Mucosa of gallbladder (tissue), 1 donor: ENCODE data around the gene CHCHD6. TPM values are rescaled to one million over a fixed set of nuclear protein-coding genes. Genes with fewer than 3 reads are reported as not detected.

Source experiments
- DNase-seq: peaks from one replicate; pipeline ENCODE4 v3.0.0-alpha.2; 2020; ENCODE audit warnings: low spot score
- total RNA-seq: library from RNA; stranded (reverse); gene quantifications from one replicate; pipeline ENCODE4 v1.2.1, GENCODE V29; 2021
- donor health status: DM: no; HTN: no; CAD: no.

The CHCHD6 gene
- total RNA-seq, 1 donor from 2014 or later: 12.3 TPM

- DNase-seq: no peak
Observed at GRCh38 chr3:126859415-126860246, 155.6 kb downstream of the CHCHD6 start.

DNA sequence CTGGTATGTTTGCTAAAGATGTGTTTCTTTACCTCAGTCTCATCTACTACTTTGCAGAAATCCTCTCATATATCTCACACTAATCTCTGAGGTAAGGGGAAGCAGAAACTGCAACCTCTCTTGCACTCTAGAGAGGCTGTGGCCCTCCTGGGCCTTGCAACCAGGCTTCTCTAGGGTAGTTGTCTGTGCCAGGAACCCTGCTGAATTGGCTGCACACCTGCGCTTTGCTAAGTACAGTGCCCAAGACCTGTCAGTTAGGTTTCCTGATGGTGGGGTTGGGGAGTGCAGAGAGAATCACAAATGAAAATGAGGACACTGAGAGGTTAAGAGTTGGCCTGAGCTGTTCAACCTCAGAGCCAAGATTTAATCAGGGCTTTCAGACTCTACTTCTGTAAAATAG, 161.7 kb downstream of the CHCHD6 start:
- no peak for DNase-seq

- no peak for DNase-seq
Observed at GRCh38 chr3:126866175-126866759, 162.2 kb downstream of the CHCHD6 start.

- no peak for DNase-seq
Observed at GRCh38 chr3:126867190-126867862, 163.3 kb downstream of the CHCHD6 start.

- DNase-seq: no peak
Observed at GRCh38 chr3:126867863-126868200, 163.8 kb downstream of the CHCHD6 start.

GRCh38 chr3:126870608-126871210, 166.7 kb downstream of the CHCHD6 start:
- DNase-seq: no peak

GRCh38 chr3:126872701-126873342, 168.8 kb downstream of the CHCHD6 start:
- no peak for DNase-seq

DNA sequence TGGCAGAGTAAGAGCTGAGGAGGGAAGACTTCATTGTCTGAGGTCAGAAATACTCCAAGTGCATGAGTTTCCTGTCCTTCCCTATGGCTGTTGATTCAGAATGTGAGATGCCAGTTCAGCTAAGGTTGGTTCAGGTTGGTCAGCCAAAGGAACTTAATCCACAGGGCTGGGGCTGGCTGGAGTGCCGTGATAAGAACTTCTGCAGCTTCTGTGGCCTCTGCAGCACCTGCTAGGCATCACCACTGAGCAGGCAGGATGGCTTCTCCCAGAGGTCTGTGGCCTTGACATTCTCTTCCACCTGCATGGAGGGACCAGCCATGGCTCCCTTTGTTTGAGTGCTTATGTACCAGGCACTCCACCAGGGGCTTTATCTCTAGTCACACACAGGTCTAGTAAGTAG, 169.4 kb downstream of the CHCHD6 start:
- no peak for DNase-seq

- DNase-seq: no peak
Observed at GRCh38 chr3:126878664-126879063, 174.6 kb downstream of the CHCHD6 start.

GRCh38 chr3:126880901-126881300, 176.9 kb downstream of the CHCHD6 start:
- DNase-seq: no peak

- no peak for DNase-seq
Observed at GRCh38 chr3:126881861-126882260, 177.8 kb downstream of the CHCHD6 start.

GRCh38 chr3:126883241-126883640, 179.2 kb downstream of the CHCHD6 start:
- DNase-seq: no peak

GRCh38 chr3:126885425-126885824, 181.4 kb downstream of the CHCHD6 start:
- no peak for DNase-seq

GRCh38 chr3:126886217-126886616, 182.2 kb downstream of the CHCHD6 start:
- DNase-seq: no peak

GRCh38 chr3:126887686-126888085, 183.6 kb downstream of the CHCHD6 start:
- DNase-seq: no peak

GRCh38 chr3:126888186-126888760, 184.2 kb downstream of the CHCHD6 start:
- no peak for DNase-seq

- DNase-seq: no peak
Observed at GRCh38 chr3:126889276-126890201, 185.5 kb downstream of the CHCHD6 start.

DNA sequence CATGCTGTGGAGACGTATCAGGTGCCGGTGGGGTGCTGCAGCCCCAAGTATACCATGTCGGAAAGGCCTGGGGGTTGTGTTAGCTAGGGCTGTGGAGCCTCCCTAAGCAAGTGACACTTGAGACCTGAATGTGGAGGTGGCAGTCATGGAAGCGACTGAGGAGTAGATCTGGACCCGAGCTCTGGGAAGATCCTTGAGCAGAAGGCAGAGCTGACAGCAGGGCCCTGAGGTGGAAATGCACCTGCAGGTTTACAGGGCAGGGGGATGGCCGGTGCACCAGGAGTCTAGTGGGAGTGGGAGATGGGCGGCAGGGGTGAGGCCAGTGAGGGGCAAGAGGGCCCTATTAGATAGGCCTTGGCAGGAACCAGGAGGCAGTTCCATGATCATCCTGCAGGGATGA, 187.1 kb downstream of the CHCHD6 start:
- DNase-seq: no peak

DNA sequence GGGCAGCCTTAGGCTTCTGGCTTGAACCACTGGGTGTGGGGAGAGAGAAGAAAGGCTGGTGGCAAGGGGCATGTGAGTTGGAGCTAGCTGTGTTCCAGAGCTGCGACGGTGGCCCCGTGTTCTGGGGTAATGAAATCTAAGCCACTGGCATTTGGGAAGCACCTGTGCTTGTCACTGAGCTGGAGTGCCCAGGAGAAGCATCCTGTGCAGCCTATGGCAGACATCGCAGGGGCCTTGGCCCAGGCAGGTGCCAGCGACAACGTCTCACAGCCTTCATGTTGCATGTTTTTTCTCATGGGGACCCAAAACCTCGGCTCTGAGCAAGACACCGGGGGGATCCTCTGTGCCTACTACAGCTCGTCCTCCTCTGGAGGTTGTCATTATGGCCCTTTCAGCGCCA, 187.8 kb downstream of the CHCHD6 start:
- DNase-seq: no peak

- DNase-seq: no peak
Observed at GRCh38 chr3:126893651-126894050, 189.6 kb downstream of the CHCHD6 start.

- DNase-seq: no peak
Observed at GRCh38 chr3:126894475-126894874, 190.4 kb downstream of the CHCHD6 start.
